ENCODE data around the gene PDCD5.

The PDCD5 gene

DNA sequence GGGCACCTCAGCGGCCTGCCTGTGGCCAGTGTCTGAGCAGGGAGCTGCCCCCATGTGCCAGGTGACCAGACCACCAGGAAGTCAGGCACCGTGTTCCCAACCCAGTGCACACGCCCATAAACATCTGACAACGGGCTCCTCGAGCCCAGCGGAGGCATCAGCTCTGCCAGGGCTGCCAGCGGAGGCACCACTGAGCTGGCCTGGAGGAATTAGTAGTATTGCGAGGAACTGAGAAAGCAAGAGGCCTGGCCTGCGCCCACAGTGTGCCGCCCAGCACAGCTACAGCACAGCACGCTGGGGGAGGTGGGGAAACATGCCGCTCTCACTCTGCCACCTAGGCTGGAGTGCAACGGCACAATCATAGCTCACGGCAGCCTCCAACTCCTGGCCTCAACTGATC is 49.3 kb downstream of the PDCD5 start:
- in situ Hi-C loops (cut with MboI; ENCODE audit: low sequenced_read_pairs): no loop called here

- in situ Hi-C loops (cut with MboI; ENCODE audit: low sequenced_read_pairs): no loop called here
Observed at GRCh38 chr19:32631381-32631780, 50.4 kb downstream of the PDCD5 start.
